NCI-H2107 treated with DMSO at 0.1 percent for 48 hours (cell line): ENCODE data around the gene CTNNA2.
A peak's percentile ranks its signal among the peaks of the same experiment; 100 is the strongest.

Experiments
- DNase-seq: peaks from one replicate; lab custom pipeline; 2025; ENCODE audit not compliant: unreplicated experiment; lab: John Stamatoyannopoulos, UW

The CTNNA2 gene

GRCh38 chr2:79700651-79701050, 187.8 kb downstream of the CTNNA2 start:
- DNase-seq = no peak

- DNase-seq = no peak
These were observed 190.1 kb downstream of the CTNNA2 start for GRCh38 chr2:79702905-79703304.

GRCh38 chr2:79711098-79711497, 198.2 kb downstream of the CTNNA2 start:
- no peak for DNase-seq

- no peak for DNase-seq
These were observed 200.4 kb downstream of the CTNNA2 start for GRCh38 chr2:79713131-79713785.

GRCh38 chr2:79714283-79714682, 201.4 kb downstream of the CTNNA2 start:
- no peak for DNase-seq

GRCh38 chr2:79715338-79715737, 202.5 kb downstream of the CTNNA2 start:
- DNase-seq = no peak

- DNase-seq = no peak
These were observed 203.4 kb downstream of the CTNNA2 start for GRCh38 chr2:79716266-79716665.

GRCh38 chr2:79717364-79718007, 204.6 kb downstream of the CTNNA2 start:
- no peak for DNase-seq

- DNase-seq = no peak
These were observed 208.2 kb downstream of the CTNNA2 start for GRCh38 chr2:79721061-79721460.

- DNase-seq = no peak
These were observed 209.1 kb downstream of the CTNNA2 start for GRCh38 chr2:79721966-79722365.

- DNase-seq = no peak
These were observed 211.0 kb downstream of the CTNNA2 start for GRCh38 chr2:79723830-79724229.

- no peak for DNase-seq
These were observed 216.7 kb downstream of the CTNNA2 start for GRCh38 chr2:79729532-79729931.

GRCh38 chr2:79734518-79734917, 221.7 kb downstream of the CTNNA2 start:
- no peak for DNase-seq

- DNase-seq = peak; percentile 48
These were observed 228.1 kb downstream of the CTNNA2 start for GRCh38 chr2:79740879-79741443.

GRCh38 chr2:79750321-79750720, 237.5 kb downstream of the CTNNA2 start:
- DNase-seq = no peak

- DNase-seq = no peak
These were observed 244.7 kb downstream of the CTNNA2 start for GRCh38 chr2:79757526-79757925.

GRCh38 chr2:79758042-79758441, 245.2 kb downstream of the CTNNA2 start:
- no peak for DNase-seq

- DNase-seq = no peak
These were observed 246.0 kb downstream of the CTNNA2 start for GRCh38 chr2:79758749-79759282.

- no peak for DNase-seq
These were observed 258.1 kb downstream of the CTNNA2 start for GRCh38 chr2:79770926-79771325.

GRCh38 chr2:79771493-79771892, 258.6 kb downstream of the CTNNA2 start:
- no peak for DNase-seq

- DNase-seq = no peak
These were observed 261.2 kb downstream of the CTNNA2 start for GRCh38 chr2:79774016-79774415.

GRCh38 chr2:79776461-79776860, 263.6 kb downstream of the CTNNA2 start:
- DNase-seq = no peak
